Right atrium auricular region (tissue), 2 donors: ENCODE data around the gene OR8A1. TPM values are rescaled to one million over a fixed set of nuclear protein-coding genes. Genes with fewer than 3 reads are reported as not detected.

ENCODE experiments used
- DNase-seq: peaks from one replicate; pipeline ENCODE4 v3.0.0-alpha.2; 2019; ENCODE audit warnings: low spot score
- H3K27ac ChIP-seq, 2 donors: fragments of 200-600 bp; sonication (generic); 1 replicate in 1 of 2; 2 replicates in 1 of 2; pipeline ENCODE4 v1.5.1; 2016 to 2019
- H3K27me3 ChIP-seq, 2 donors: fragments of 200-600 bp; sonication (generic); one replicate each; pipeline versions ENCODE4 v1.5.1 to v1.6.0; 2017 to 2019
- H3K36me3 ChIP-seq: fragments of 200-600 bp; sonication (generic); one replicate; pipeline ENCODE4 v1.5.1; 2016
- H3K4me1 ChIP-seq, 2 donors: fragments of 200-600 bp; sonication (generic); one replicate each; pipeline versions ENCODE4 v1.5.1 to v1.6.0; 2017 to 2019
- H3K4me3 ChIP-seq, 2 donors: fragments of 200-600 bp; sonication (generic); 1 replicate in 1 of 2; 2 replicates in 1 of 2; pipeline ENCODE4 v1.5.1; 2017 to 2019; ENCODE audit warnings: mild to moderate bottlenecking in 1 of 2, moderate library complexity in 1 of 2
- H3K9me3 ChIP-seq, 2 donors: fragments of 200-600 bp; sonication (generic); one replicate each; pipeline ENCODE4 v1.5.1; 2019
- CTCF ChIP-seq, 2 donors: fragments of 200-600 bp; sonication (generic); IDR thresholded peaks; one replicate each; pipeline ENCODE4 v1.5.1; 2019; ENCODE audit warnings: antibody characterized with exemption in 2 of 2
- total RNA-seq, 2 donors: library from RNA; depleted of rRNA; stranded (reverse); fragments of >200 nt; gene quantifications; one replicate each; pipeline ENCODE4 v1.1.0, GENCODE V29; 2016

Gene OR8A1
- total RNA-seq, 2 donors from 2014 or later: not detected

GRCh38 chr11:124618863-124619262, 49.1 kb downstream of the OR8A1 start:
- no peaks in the 10 kb centered on the region for H3K27me3 ChIP-seq
- H3K4me3 ChIP-seq: no peak overlapping the region
- no peak for DNase-seq
- H3K27ac ChIP-seq: no peak overlapping the region
- H3K36me3 ChIP-seq: no peaks in the 10 kb centered on the region
- H3K9me3 ChIP-seq: no peaks in the 10 kb centered on the region
- H3K4me1 ChIP-seq: peaks cover 0 to 12% of the 10 kb centered on the region in 2 donors
- no peak for TF ChIP-seq CTCF (IDR thresholded peaks at IDR 0.05)

Other genes starting within 250 kb of the OR8A1 start
- not detected for gene OR8D2, start 249.8 kb upstream of the OR8A1 start, total RNA-seq
- not detected for gene OR8B2, start 185.5 kb upstream of the OR8A1 start, total RNA-seq
- not detected for gene OR8B3, start 171.0 kb upstream of the OR8A1 start, total RNA-seq
- not detected for gene OR8B4, start 145.1 kb upstream of the OR8A1 start, total RNA-seq
- gene OR8B8, start 124.3 kb upstream of the OR8A1 start, total RNA-seq: not detected
- gene OR8B12, start 26.3 kb upstream of the OR8A1 start, total RNA-seq: not detected
- gene PANX3, start 41.4 kb downstream of the OR8A1 start, total RNA-seq: not detected
- 10 to 100 TPM; 20.0 to 27.6 TPM for gene TBRG1, start 52.9 kb downstream of the OR8A1 start, total RNA-seq
- gene SIAE, start 103.7 kb downstream of the OR8A1 start, total RNA-seq: 10 to 100 TPM; 12.5 to 40.8 TPM
- gene SPA17, start 103.9 kb downstream of the OR8A1 start, total RNA-seq: 1 to 10 TPM; 4.7 to 5.9 TPM
- 1 to 10 TPM; 2.2 to 2.8 TPM for gene NRGN, start 169.9 kb downstream of the OR8A1 start, total RNA-seq
- gene VSIG2, start 182.3 kb downstream of the OR8A1 start, total RNA-seq: 1 to 10 TPM; 1.1 to 6.3 TPM
- gene ESAM, start 192.3 kb downstream of the OR8A1 start, total RNA-seq: 10 to 100 TPM; 60.6 to 64.6 TPM
- gene MSANTD2, start 230.4 kb downstream of the OR8A1 start, total RNA-seq: 1 to 10 TPM; 2.9 to 6.5 TPM